Measurements from ENCODE around the gene KRTAP12-3. TPM values are rescaled to one million over a fixed set of nuclear protein-coding genes. Genes with fewer than 3 reads are reported as not detected.

KRTAP12-3 gene
- total RNA-seq, 2 donors from 2014 or later, result not detected

DNA sequence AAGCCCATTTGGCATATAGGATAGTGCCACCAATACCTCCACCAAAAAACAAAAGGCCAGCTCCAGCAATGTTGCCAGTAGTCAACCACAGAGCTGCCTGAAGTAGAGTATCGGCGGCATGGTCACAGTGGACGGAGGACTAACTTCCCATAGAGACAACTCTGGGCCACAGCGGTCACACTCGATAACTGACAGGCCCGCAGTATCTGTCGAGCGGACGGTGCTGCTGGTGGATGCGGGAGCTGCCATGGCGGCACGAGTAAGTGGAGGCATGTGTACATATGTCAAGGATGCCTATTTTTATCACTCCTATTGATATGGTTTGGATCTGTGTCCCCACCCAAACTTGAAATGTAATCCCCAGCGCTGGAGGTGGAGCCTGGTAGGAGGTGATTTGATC is 20.1 kb downstream of the KRTAP12-3 start:
- Histone ChIP-seq H3K4me3 (no peak overlapping the region), H3K4me1 (no peaks in the 10 kb centered on the region), H3K27ac (no peak overlapping the region), H3K27me3 (no peaks in the 10 kb centered on the region), H3K9ac (ENCODE audit: low read depth in 2 of 2, low read length in 2 of 2) (no peak overlapping the region), H3K9me3 (no peaks in the 10 kb centered on the region), H3K36me3 (no peaks in the 10 kb centered on the region)
- intact Hi-C loops (cut with DNase I), result no loop called here
- DNase-seq, result no peak
- TF ChIP-seq, protein P1, sequence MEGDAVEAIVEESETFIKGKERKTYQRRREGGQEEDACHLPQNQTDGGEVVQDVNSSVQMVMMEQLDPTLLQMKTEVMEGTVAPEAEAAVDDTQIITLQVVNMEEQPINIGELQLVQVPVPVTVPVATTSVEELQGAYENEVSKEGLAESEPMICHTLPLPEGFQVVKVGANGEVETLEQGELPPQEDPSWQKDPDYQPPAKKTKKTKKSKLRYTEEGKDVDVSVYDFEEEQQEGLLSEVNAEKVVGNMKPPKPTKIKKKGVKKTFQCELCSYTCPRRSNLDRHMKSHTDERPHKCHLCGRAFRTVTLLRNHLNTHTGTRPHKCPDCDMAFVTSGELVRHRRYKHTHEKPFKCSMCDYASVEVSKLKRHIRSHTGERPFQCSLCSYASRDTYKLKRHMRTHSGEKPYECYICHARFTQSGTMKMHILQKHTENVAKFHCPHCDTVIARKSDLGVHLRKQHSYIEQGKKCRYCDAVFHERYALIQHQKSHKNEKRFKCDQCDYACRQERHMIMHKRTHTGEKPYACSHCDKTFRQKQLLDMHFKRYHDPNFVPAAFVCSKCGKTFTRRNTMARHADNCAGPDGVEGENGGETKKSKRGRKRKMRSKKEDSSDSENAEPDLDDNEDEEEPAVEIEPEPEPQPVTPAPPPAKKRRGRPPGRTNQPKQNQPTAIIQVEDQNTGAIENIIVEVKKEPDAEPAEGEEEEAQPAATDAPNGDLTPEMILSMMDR (IDR thresholded peaks at IDR 0.05), result no peak

DNA sequence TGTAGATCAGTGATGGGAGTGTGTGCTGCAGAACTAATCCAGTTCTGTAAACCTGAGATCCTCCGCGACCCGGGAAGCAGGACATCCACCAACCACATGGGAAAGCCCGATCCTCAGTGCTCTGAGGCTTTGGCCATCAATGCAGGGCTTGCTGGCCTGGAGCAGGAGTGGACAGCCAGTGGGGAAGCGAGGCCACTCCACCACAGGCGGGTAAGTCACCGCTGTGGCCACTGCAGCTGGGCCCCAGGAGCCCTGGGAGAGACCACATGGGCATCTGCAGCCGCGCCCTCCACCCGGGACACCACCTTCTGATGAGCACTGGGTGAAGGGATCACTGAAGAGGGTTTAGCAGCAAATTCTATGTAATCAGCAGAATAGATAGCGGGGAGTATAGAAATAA is 23.4 kb downstream of the KRTAP12-3 start:
- Histone ChIP-seq H3K9me3 (no peaks in the 10 kb centered on the region), H3K27ac (no peak overlapping the region), H3K36me3 (no peaks in the 10 kb centered on the region), H3K9ac (ENCODE audit: low read depth in 2 of 2, low read length in 2 of 2) (no peak overlapping the region), H3K27me3 (no peaks in the 10 kb centered on the region), H3K4me1 (no peaks in the 10 kb centered on the region), H3K4me3 (no peak overlapping the region)
- no peak for DNase-seq
- TF ChIP-seq, protein P1 (IDR thresholded peaks at IDR 0.05), result no peak
- intact Hi-C loops (cut with DNase I), result no loop called here

DNA sequence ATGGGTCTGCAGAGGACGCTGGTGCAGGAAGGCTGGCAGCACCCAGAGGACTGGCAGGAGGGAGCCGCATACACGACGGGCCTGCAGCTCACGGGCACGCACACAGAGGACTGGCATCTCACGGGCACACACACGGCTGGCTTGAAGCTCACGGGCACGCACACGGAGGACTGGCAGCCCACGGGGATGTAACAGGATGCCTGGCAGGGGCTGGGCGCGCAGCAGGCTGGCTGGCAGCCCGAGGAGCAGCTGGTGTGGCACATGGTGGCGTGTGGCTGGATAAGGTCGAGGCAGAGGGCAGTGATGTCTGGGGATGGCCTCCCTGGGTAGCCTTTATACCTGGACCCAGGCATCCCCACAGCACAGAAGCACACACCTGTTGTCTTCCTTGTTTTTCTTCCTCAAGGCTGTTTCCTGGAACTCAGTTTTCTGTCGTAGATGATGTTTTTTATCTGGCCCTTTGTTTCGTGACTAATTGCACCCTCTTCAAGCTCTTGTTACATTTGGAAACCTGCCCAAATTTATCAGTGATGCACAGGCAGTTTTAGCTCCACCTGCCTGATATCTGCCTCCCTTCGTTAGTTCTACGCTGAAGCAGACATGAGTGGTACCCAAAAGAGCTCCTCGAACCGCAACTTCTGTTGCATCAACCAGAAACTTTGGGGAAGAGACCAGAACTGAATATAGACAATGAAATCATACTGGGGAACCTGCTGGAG is 24.3 kb downstream of the KRTAP12-3 start, which contains the start of gene KRTAP12-1:
Gene KRTAP12-1 (minus strand): TSS at position 303 of the 719 bp plus-strand sequence. CDS start 40 bp downstream, at position 263.
- Histone ChIP-seq H3K4me1 (no peaks in the 10 kb centered on the region), H3K36me3 (no peaks in the 10 kb centered on the region), H3K27me3 (no peaks in the 10 kb centered on the region), H3K4me3 (no peak within 1 kb of the TSS), H3K9me3 (no peaks in the 10 kb centered on the region), H3K27ac (no peak within 1 kb of the TSS), H3K9ac (ENCODE audit: low read depth in 2 of 2, low read length in 2 of 2) (no peak within 1 kb of the TSS)
- intact Hi-C loops (cut with DNase I), result no loop called here
- TF ChIP-seq, protein P1 (IDR thresholded peaks at IDR 0.05), result no peak
- no peak for DNase-seq

DNA sequence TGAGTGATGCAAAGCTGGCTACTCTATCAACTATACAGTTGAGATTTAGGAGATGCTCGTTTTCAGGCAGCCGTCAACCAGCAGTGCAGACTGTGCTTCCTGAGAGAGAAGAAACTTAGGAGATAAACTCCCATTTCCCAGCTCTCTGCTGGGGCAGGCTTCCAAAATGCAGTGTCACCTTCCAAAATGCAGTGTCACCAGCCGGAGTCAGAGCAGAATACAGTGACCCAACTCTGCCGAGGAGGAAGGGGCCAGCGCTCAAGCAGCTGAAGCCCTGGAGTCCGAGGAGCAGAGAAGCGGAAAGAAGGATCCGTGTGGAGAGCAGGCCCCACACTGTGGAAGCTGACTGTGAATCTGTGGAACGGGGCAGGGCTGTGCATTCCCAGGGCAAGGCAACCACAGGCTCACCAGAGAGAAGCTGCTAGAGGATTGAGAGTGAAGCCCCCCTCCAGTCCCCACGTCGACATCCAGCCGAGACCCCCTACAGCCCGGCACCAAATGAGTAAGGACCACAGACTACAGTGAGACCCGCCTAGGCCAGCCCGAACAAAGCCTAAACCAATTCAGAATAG is 24.9 kb downstream of the KRTAP12-3 start:
- Histone ChIP-seq H3K4me1 (no peaks in the 10 kb centered on the region), H3K27ac (no peak overlapping the region), H3K9me3 (no peaks in the 10 kb centered on the region), H3K27me3 (no peaks in the 10 kb centered on the region), H3K36me3 (no peaks in the 10 kb centered on the region), H3K9ac (ENCODE audit: low read depth in 2 of 2, low read length in 2 of 2) (no peak overlapping the region), H3K4me3 (no peak overlapping the region)
- no peak for DNase-seq
- TF ChIP-seq, protein P1 (IDR thresholded peaks at IDR 0.05), result no peak
- intact Hi-C loops (cut with DNase I), result no loop called here

DNA sequence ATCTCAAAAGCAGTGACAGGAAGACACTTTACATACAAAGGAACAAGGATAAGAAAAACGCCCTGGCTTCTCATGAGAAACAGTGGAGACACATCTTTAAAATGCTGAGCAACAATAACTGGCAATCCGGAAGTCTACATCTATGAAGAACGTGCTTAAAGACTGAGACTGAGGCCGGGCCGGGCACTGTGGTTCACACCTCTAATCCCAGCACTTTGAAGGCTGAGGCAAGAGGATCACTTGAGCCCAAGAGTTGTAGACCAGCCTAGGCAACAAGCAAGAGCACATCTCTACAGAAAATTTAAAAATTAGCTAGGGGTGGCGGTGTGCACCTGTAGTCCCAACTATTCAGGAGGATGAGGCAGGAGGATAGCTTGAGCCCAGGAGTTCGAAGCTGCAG is 26.3 kb downstream of the KRTAP12-3 start:
- Histone ChIP-seq H3K9me3 (no peaks in the 10 kb centered on the region), H3K27me3 (no peaks in the 10 kb centered on the region), H3K9ac (ENCODE audit: low read depth in 2 of 2, low read length in 2 of 2) (no peak overlapping the region), H3K4me3 (no peak overlapping the region), H3K36me3 (no peaks in the 10 kb centered on the region), H3K27ac (no peak overlapping the region), H3K4me1 (no peaks in the 10 kb centered on the region)
- intact Hi-C loops (cut with DNase I), result no loop called here
- TF ChIP-seq, protein P1 (IDR thresholded peaks at IDR 0.05), result no peak
- DNase-seq, result no peak
